SU-DHL-6 (cell line): ENCODE data around the gene SGIP1.

Experiments used
- H2AFZ ChIP-seq: fragments of 200-600 bp; sonication (generic); 2 replicates; pipeline ENCODE4 v1.6.1; 2014; ENCODE audit warnings: low read depth, mild to moderate bottlenecking, moderate library complexity, mixed read lengths, antibody characterized with exemption, low read length; ENCODE audit not compliant: severe bottlenecking
- H3F3A ChIP-seq: fragments of 200-600 bp; shearing (Covaris generic); 2 replicates; pipeline ENCODE4 v1.6.0; 2016; ENCODE audit warnings: antibody characterized with exemption, mild to moderate bottlenecking; ENCODE audit not compliant: insufficient read depth
- H3K27ac ChIP-seq: fragments of 200-600 bp; sonication (generic); 2 replicates; pipeline ENCODE4 v1.5.1; 2016; ENCODE audit warnings: low read depth, mild to moderate bottlenecking, low read length, moderate library complexity, mixed read lengths
- H3K27me3 ChIP-seq: fragments of 200-600 bp; sonication (generic), shearing (Covaris generic); 2 replicates; pipeline ENCODE4 v1.6.0; 2014; ENCODE audit warnings: mild to moderate bottlenecking, low read length
- H3K36me3 ChIP-seq: fragments of 200-600 bp; sonication (generic); 2 replicates; pipeline ENCODE4 v1.6.1; 2014; ENCODE audit warnings: mild to moderate bottlenecking, low read length, mixed read lengths
- H3K4me2 ChIP-seq: fragments of 300-600, 200-600 bp; shearing (Covaris generic), sonication (generic); 2 replicates; pipeline ENCODE4 v1.6.0; 2014; ENCODE audit warnings: low read length, low read depth, mild to moderate bottlenecking; ENCODE audit not compliant: poor library complexity, severe bottlenecking
- H3K4me3 ChIP-seq: fragments of 200-600 bp; sonication (generic); 2 replicates; pipeline ENCODE4 v1.5.1; 2014; ENCODE audit warnings: antibody characterized with exemption, low read length, mild to moderate bottlenecking, mixed read lengths; ENCODE audit not compliant: insufficient read depth, poor library complexity, severe bottlenecking
- H3K79me2 ChIP-seq: fragments of 200-600 bp; sonication (generic); 2 replicates; pipeline ENCODE4 v1.6.1; 2014; ENCODE audit warnings: mild to moderate bottlenecking, low read length, moderate library complexity; ENCODE audit not compliant: insufficient read depth
- H3K9ac ChIP-seq: fragments of 200-600 bp; sonication (generic); 2 replicates; pipeline ENCODE4 v1.7.0; 2014; ENCODE audit warnings: mild to moderate bottlenecking, low read length
- H3K9me2 ChIP-seq: fragments of 200-600 bp; sonication (generic); replicated peaks from 2 replicates; pipeline ENCODE4 v1.6.1; 2014; ENCODE audit warnings: low read length; ENCODE audit not compliant: insufficient read depth
- H3K9me3 ChIP-seq: fragments of 200-600 bp; sonication (generic); 2 replicates; pipeline ENCODE4 v1.6.1; 2014; ENCODE audit warnings: low read length, mixed read lengths; ENCODE audit not compliant: insufficient read depth
- H4K20me1 ChIP-seq: fragments of 200-600 bp; sonication (generic); 2 replicates; pipeline ENCODE4 v1.6.1; 2014; ENCODE audit warnings: low read depth, mild to moderate bottlenecking, antibody characterized with exemption, low read length, moderate library complexity, mixed read lengths
- EZH2phosphoT487 ChIP-seq: fragments of 200-600 bp; sonication (generic), shearing (Covaris generic); conservative IDR thresholded peaks from 2 replicates; pipeline ENCODE4 v1.6.1; 2018; ENCODE audit warnings: mild to moderate bottlenecking, antibody characterized with exemption, low read length, moderate library complexity, mixed read lengths
- TF ChIP-seq, protein P1 (sequence below): fragments of 200-600 bp; sonication (generic); IDR thresholded peaks from one replicate; pipeline ENCODE4 v1.5.1; 2017; ENCODE audit warnings: antibody characterized with exemption, mild to moderate bottlenecking, low read length, moderate library complexity; ENCODE audit not compliant: insufficient read depth, poor library complexity, severe bottlenecking

Gene SGIP1

GRCh38 chr1:66761221-66761620 is 227.3 kb downstream of the SGIP1 start:
- H3F3A ChIP-seq = no peaks in the 10 kb centered on the region
- no peak overlapping the region for H3K9ac ChIP-seq
- H3K9me3 ChIP-seq = no peaks in the 10 kb centered on the region
- H3K27ac ChIP-seq = no peak overlapping the region
- H3K79me2 ChIP-seq = no peaks in the 10 kb centered on the region
- no peaks in the 10 kb centered on the region for H3K36me3 ChIP-seq
- no peaks in the 10 kb centered on the region for H3K9me2 ChIP-seq
- H3K4me2 ChIP-seq = no peak overlapping the region
- no peaks in the 10 kb centered on the region for H4K20me1 ChIP-seq
- TF ChIP-seq, protein P1, sequence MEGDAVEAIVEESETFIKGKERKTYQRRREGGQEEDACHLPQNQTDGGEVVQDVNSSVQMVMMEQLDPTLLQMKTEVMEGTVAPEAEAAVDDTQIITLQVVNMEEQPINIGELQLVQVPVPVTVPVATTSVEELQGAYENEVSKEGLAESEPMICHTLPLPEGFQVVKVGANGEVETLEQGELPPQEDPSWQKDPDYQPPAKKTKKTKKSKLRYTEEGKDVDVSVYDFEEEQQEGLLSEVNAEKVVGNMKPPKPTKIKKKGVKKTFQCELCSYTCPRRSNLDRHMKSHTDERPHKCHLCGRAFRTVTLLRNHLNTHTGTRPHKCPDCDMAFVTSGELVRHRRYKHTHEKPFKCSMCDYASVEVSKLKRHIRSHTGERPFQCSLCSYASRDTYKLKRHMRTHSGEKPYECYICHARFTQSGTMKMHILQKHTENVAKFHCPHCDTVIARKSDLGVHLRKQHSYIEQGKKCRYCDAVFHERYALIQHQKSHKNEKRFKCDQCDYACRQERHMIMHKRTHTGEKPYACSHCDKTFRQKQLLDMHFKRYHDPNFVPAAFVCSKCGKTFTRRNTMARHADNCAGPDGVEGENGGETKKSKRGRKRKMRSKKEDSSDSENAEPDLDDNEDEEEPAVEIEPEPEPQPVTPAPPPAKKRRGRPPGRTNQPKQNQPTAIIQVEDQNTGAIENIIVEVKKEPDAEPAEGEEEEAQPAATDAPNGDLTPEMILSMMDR = no peak
- TF ChIP-seq EZH2phosphoT487 = no peak
- no peaks in the 10 kb centered on the region for H3K27me3 ChIP-seq
- no peak overlapping the region for H2AFZ ChIP-seq
- H3K4me3 ChIP-seq = no peak overlapping the region

GRCh38 chr1:66764994-66765578 is 231.1 kb downstream of the SGIP1 start:
- Histone ChIP-seq H2AFZ (no peak overlapping the region), H4K20me1 (no peaks in the 10 kb centered on the region)

GRCh38 chr1:66767626-66768025 is 233.7 kb downstream of the SGIP1 start:
- TF ChIP-seq, protein P1 = no peak
- no peak for TF ChIP-seq EZH2phosphoT487

More at GRCh38 chr1:66764994-66765578, 231.1 kb downstream of the SGIP1 start:
- H3F3A ChIP-seq = no peaks in the 10 kb centered on the region
- H3K4me2 ChIP-seq = no peak overlapping the region
- H3K9ac ChIP-seq = no peak overlapping the region
- no peak for TF ChIP-seq EZH2phosphoT487
- TF ChIP-seq, protein P1 = peak; percentile 64
- no peak overlapping the region for H3K27ac ChIP-seq
- H3K4me3 ChIP-seq = no peak overlapping the region
- H3K36me3 ChIP-seq = no peaks in the 10 kb centered on the region
- no peaks in the 10 kb centered on the region for H3K79me2 ChIP-seq
- no peaks in the 10 kb centered on the region for H3K9me2 ChIP-seq
- H3K9me3 ChIP-seq = no peaks in the 10 kb centered on the region
- H3K27me3 ChIP-seq = no peaks in the 10 kb centered on the region

More at GRCh38 chr1:66767626-66768025, 233.7 kb downstream of the SGIP1 start:
- H3K9me2 ChIP-seq = no peaks in the 10 kb centered on the region
- no peaks in the 10 kb centered on the region for H3F3A ChIP-seq
- no peaks in the 10 kb centered on the region for H3K36me3 ChIP-seq
- no peaks in the 10 kb centered on the region for H3K27me3 ChIP-seq
- H3K9ac ChIP-seq = no peak overlapping the region
- no peak overlapping the region for H2AFZ ChIP-seq
- H3K4me3 ChIP-seq = no peak overlapping the region
- no peak overlapping the region for H3K27ac ChIP-seq
- H3K79me2 ChIP-seq = no peaks in the 10 kb centered on the region
- no peak overlapping the region for H3K4me2 ChIP-seq
- no peaks in the 10 kb centered on the region for H3K9me3 ChIP-seq
- no peaks in the 10 kb centered on the region for H4K20me1 ChIP-seq
